MCF 10A (cell line): ENCODE measurements around the gene THRAP3. TPM values are rescaled to one million over a fixed set of nuclear protein-coding genes. Genes with fewer than 3 reads are reported as not detected.

Source experiments
- BruUV-seq: library from RNA; stranded (reverse); fragments of 400-500 nt; replicated peaks from 2 replicates; lab custom pipeline; 2021; lab: Mats Ljungman, UMichigan
- CTCF ChIA-PET: fragments of 300-600 bp; sonication (Branson Sonifier 250); formaldehyde crosslinking; extraction: SDS; loops from one replicate; lab custom pipeline; 2021; ENCODE audit warnings: antibody characterized with exemption, inconsistent platforms; lab: Yijun Ruan, JAX
- POLR2A ChIA-PET: fragments of 300-600, 350-650 bp; sonication (Branson Sonifier 250); formaldehyde crosslinking; extraction: SDS; loops from one replicate; lab custom pipeline; 2020; ENCODE audit warnings: antibody characterized with exemption, inconsistent platforms; lab: Yijun Ruan, JAX
- DNase-seq: peaks from one replicate; pipeline ENCODE4 v3.0.0-alpha.2; 2018; ENCODE audit not compliant: unreplicated experiment
- H3K27ac Mint-ChIP-seq: one replicate; pipeline ENCODE4 v1.8.0; 2022; ENCODE audit warnings: mild to moderate bottlenecking, low read depth, mixed read lengths; ENCODE audit not compliant: unreplicated experiment
- H3K27me3 Mint-ChIP-seq: one replicate; pipeline ENCODE4 v1.8.0; 2022; ENCODE audit warnings: mixed read lengths; ENCODE audit not compliant: insufficient read depth, unreplicated experiment
- H3K36me3 Mint-ChIP-seq: one replicate; pipeline ENCODE4 v1.8.0; 2022; ENCODE audit warnings: mild to moderate bottlenecking, moderate library complexity, mixed read lengths; ENCODE audit not compliant: insufficient read depth, unreplicated experiment
- H3K4me1 Mint-ChIP-seq: one replicate; pipeline ENCODE4 v1.8.0; 2022; ENCODE audit warnings: mixed read lengths; ENCODE audit not compliant: insufficient read depth, unreplicated experiment
- H3K4me3 Mint-ChIP-seq: one replicate; pipeline ENCODE4 v1.8.0; 2022; ENCODE audit warnings: mild to moderate bottlenecking, moderate library complexity, mixed read lengths; ENCODE audit not compliant: unreplicated experiment
- H3K9me3 Mint-ChIP-seq: one replicate; pipeline ENCODE4 v1.8.0; 2022; ENCODE audit warnings: mixed read lengths; ENCODE audit not compliant: unreplicated experiment
- intact Hi-C: fragments of 100-400 bp; cut with micrococcal nuclease; formaldehyde crosslinking; loops from 2 replicates; pipeline ENCODE4 v1.14.1; 2022
- total RNA-seq: library from RNA; stranded (reverse); gene quantifications from 2 replicates; pipeline ENCODE4 v1.2.3, GENCODE V29; 2022
- TF ChIP-seq, protein P1 (sequence below): fragments of 200-600 bp; IDR thresholded peaks from one replicate; pipeline ENCODE4 v1.8.0; 2022; ENCODE audit warnings: antibody characterized with exemption, mild to moderate bottlenecking; ENCODE audit not compliant: unreplicated experiment

The THRAP3 gene
- total RNA-seq, 1 experiment from 2014 or later: 92.2 TPM

GRCh38 chr1:36273024-36273423, 48.8 kb downstream of the THRAP3 start:
- CTCF ChIA-PET: interaction anchor here (0.9 to 1.2 kb wide), 4 partner anchors 8 to 49 kb away, joined by 3 read pairs; partner anchors contain the start of genes SH3D21 and THRAP3
- POLR2A ChIA-PET: interaction anchor here (1.3 kb wide), 1 partner anchor 10 kb away, joined by 4 read pairs; no protein-coding TSS in a partner anchor
- Mint-ChIP-seq H3K36me3 (peaks cover 70% of the 10 kb centered on the region), H3K4me1 (peaks cover 5% of the 10 kb centered on the region), H3K9me3 (no peaks in the 10 kb centered on the region), H3K27ac (no peak overlapping the region), H3K27me3 (no peaks in the 10 kb centered on the region), H3K4me3 (no peak overlapping the region)
- BruUV-seq: no TSS peak
- TF ChIP-seq, protein P1, sequence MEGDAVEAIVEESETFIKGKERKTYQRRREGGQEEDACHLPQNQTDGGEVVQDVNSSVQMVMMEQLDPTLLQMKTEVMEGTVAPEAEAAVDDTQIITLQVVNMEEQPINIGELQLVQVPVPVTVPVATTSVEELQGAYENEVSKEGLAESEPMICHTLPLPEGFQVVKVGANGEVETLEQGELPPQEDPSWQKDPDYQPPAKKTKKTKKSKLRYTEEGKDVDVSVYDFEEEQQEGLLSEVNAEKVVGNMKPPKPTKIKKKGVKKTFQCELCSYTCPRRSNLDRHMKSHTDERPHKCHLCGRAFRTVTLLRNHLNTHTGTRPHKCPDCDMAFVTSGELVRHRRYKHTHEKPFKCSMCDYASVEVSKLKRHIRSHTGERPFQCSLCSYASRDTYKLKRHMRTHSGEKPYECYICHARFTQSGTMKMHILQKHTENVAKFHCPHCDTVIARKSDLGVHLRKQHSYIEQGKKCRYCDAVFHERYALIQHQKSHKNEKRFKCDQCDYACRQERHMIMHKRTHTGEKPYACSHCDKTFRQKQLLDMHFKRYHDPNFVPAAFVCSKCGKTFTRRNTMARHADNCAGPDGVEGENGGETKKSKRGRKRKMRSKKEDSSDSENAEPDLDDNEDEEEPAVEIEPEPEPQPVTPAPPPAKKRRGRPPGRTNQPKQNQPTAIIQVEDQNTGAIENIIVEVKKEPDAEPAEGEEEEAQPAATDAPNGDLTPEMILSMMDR: no peak
- intact Hi-C loops: no loop called here
- no peak for DNase-seq

DNA sequence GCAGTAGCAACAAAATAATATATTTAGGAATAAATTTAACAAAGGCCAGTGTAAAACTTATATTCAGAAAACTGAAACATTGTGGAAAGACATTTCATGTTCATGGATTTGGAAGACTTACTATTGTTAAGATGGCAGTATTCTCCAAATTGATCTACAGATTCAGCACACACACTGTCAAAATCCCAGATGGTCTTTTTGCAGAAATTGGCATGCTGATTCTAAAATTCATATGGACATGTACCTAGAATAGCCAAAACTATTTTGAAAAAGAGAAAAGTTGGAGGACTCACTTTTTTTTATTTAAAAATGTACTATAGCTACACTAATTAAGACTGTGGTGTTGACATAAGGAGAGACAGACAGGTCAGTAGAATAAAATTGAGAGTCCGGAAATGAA, 50.0 kb downstream of the THRAP3 start:
- H3K9me3 Mint-ChIP-seq: no peaks in the 10 kb centered on the region
- intact Hi-C loops: no loop called here
- POLR2A ChIA-PET: interaction anchor here (1.3 kb wide), 1 partner anchor 11 kb away, joined by 4 read pairs; no protein-coding TSS in a partner anchor
- no peak overlapping the region for H3K4me3 Mint-ChIP-seq
- H3K27ac Mint-ChIP-seq: no peak overlapping the region
- CTCF ChIA-PET: interaction anchor here (0.6 to 1.2 kb wide), 3 partner anchors 12 to 32 kb away, joined by 3 to 6 read pairs (median 3); partner anchors contain the start of gene SH3D21
- H3K27me3 Mint-ChIP-seq: no peaks in the 10 kb centered on the region
- TF ChIP-seq, protein P1: no peak
- H3K36me3 Mint-ChIP-seq: peaks cover 58% of the 10 kb centered on the region
- no peak for DNase-seq
- BruUV-seq: no TSS peak
- H3K4me1 Mint-ChIP-seq: peaks cover 8% of the 10 kb centered on the region

DNA sequence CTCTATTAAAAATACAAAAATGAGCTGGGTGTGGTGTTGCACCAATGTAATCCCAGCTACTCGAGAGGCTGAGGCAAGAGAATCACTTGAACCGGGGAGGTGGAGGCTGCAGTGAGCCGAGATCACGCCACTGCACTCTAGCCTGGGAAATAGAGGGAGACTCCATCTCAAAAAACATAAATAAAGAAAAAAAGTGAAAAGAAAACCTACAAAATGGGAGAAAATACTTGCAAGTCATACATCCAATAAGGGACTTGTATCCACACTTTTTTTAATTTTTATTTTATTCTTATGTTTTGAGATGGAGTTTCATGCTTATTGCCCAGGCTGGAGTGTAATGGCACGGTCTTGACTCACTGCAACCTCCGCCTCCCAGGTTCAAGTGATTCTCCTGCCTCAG, 52.4 kb downstream of the THRAP3 start:
- intact Hi-C loops: no loop called here
- no peak overlapping the region for H3K27ac Mint-ChIP-seq
- no peaks in the 10 kb centered on the region for H3K9me3 Mint-ChIP-seq
- no peak overlapping the region for H3K4me3 Mint-ChIP-seq
- ChIA-PET CTCF (interaction anchor here (2.1 kb wide), 1 partner anchor 9 kb away, joined by 6 read pairs; no protein-coding TSS in a partner anchor), POLR2A (interaction anchor here (1.1 kb wide), 1 partner anchor 110 kb away, joined by 3 read pairs; no protein-coding TSS in a partner anchor)
- H3K36me3 Mint-ChIP-seq: peaks cover 48% of the 10 kb centered on the region
- peaks cover 16% of the 10 kb centered on the region for H3K4me1 Mint-ChIP-seq
- H3K27me3 Mint-ChIP-seq: no peaks in the 10 kb centered on the region
- BruUV-seq: no TSS peak
- no peak for DNase-seq
- TF ChIP-seq, protein P1: no peak

DNA sequence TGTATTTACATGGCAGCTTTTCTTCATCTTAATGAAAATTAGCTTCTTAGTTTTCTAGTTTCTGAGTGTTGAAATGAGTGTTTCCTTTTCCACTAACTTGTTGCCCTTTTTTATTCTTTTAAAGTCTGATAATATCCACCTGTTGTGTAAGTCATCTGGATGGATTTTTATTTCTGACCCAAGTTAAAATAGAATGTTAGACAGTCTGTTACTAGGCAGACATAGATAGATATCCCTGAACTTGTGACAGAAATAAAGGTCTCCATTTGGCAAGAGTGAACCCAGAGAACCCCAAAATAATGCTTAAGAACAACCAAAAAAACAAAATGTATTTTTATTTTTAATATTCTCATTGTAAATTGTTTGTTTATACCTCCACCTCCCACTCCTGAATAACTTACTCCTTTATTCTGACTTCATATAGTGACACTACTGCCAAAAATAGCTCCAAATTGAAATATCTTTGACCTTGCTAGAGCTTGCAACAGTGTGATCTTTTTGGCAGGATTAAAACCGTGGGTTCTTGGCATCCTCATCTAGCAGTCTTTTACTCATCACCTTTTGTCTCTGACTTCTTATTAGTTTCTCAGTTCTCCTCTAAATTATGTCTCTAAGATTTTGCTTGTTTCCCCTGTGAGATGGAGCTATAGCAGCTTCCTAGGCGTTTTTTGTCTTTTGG, 55.0 kb downstream of the THRAP3 start:
- ChIA-PET CTCF (interaction anchor here (0.6 to 2.8 kb wide), 5 partner anchors 19 to 130 kb away, joined by 3 to 12 read pairs (median 5); partner anchors contain the start of gene TRAPPC3), POLR2A (interaction anchor here (0.7 to 6.0 kb wide), 12 partner anchors 9 to 125 kb away, joined by 3 to 39 read pairs (median 4); partner anchors contain the start of genes SH3D21 and THRAP3)
- no peaks in the 10 kb centered on the region for H3K9me3 Mint-ChIP-seq
- H3K4me3 Mint-ChIP-seq: no peak overlapping the region
- H3K4me1 Mint-ChIP-seq: peaks cover 16% of the 10 kb centered on the region
- DNase-seq: peak; percentile 45
- TF ChIP-seq, protein P1: no peak
- H3K27me3 Mint-ChIP-seq: no peaks in the 10 kb centered on the region
- intact Hi-C loops: no loop called here
- no TSS peak for BruUV-seq
- peaks cover 55% of the 10 kb centered on the region for H3K36me3 Mint-ChIP-seq
- H3K27ac Mint-ChIP-seq: peak overlapping the region; percentile 24
